Heart left ventricle (tissue), 13 donors: ENCODE measurements around the gene ZNF605.

Experiments used
- CTCF ChIP-seq, 12 donors: fragments of 200-600 bp; sonication (generic) in 4 of 12; IDR thresholded peaks; one replicate each; pipeline versions ENCODE4 v1.5.0 to v1.8.0; 2018 to 2022; ENCODE audit warnings: antibody characterized with exemption in 12 of 12, mild to moderate bottlenecking in 5 of 12
- POLR2A ChIP-seq, 2 donors: fragments of 450-650 bp; IDR thresholded peaks; one replicate each; pipeline ENCODE4 v1.6.1; 2017; ENCODE audit warnings: antibody characterized with exemption in 2 of 2, mild to moderate bottlenecking in 2 of 2, moderate library complexity in 2 of 2
- donor health status: ischemic (EF 13 %, LVEDD 7.1; RV severe dilation, severe dysfunction).
- donor health status: DM: no; HTN: yes; CAD: no.
- donor health status: DM: no; HTN: no; CAD: no.
- donor health status: ischemic (EF 25% LVEDD 6.9; RV normal size, moderate dysfunction).
- donor health status: ischemic (EF 25% LVEDD 5.7; RV mildly dilated, moderate dysfunction).
- donor health status: ischemic (EF 35%, LVEDD 5.7; RV mildly dilated, moderate dysfunction).
- donor health status: nonischemic (EF 11% LVEDD 7.7; RV severe dilation, severe dysfunction).
- donor health status: DM: yes; HTN: yes; CAD: no.
- donor health status: PGD.
- donor health status: ischemic (EF 29% LVEDD 5.4; RV normal size, mild dysfunction).
- donor health status: nonischemic (EF 23%, LVEDD 6.1; RV moderate dilation, normal function).

- TF ChIP-seq CTCF (IDR thresholded peaks at IDR 0.05) (no peak), POLR2A (IDR thresholded peaks at IDR 0.05) (no peak)
Observed at GRCh38 chr12:132881818-132882217, 74.3 kb downstream of the ZNF605 start.
